Trophoblast cell (in vitro differentiated cells and primary cell): ENCODE measurements around the gene LILRB5.
"Not testable (repeated sequence)": the region's sequence is repeated elsewhere in the genome, so short reads cannot be mapped to it uniquely, and the experiment has no call there.

Experiments used
- DNase-seq, 2 donors: peaks; one replicate each; pipeline ENCODE4 v3.0.0-alpha.2; 2016
- H2AFZ ChIP-seq: 2 replicates; pipeline ENCODE4 v1.6.1; 2013; ENCODE audit warnings: low read length, moderate library complexity, mild to moderate bottlenecking; ENCODE audit not compliant: insufficient read depth, poor library complexity
- H2AK5ac ChIP-seq: 2 replicates; pipeline ENCODE4 v1.6.1; 2013; ENCODE audit warnings: mild to moderate bottlenecking, low read length
- H2BK120ac ChIP-seq: 2 replicates; pipeline ENCODE4 v1.6.1; 2013; ENCODE audit warnings: low read length, mild to moderate bottlenecking, moderate library complexity; ENCODE audit not compliant: insufficient read depth, poor library complexity
- H2BK12ac ChIP-seq: 2 replicates; pipeline ENCODE4 v1.6.1; 2013; ENCODE audit warnings: mild to moderate bottlenecking, low read length, moderate library complexity
- H2BK5ac ChIP-seq: 2 replicates; pipeline ENCODE4 v1.6.1; 2013; ENCODE audit warnings: low read length, low read depth, moderate library complexity, mild to moderate bottlenecking; ENCODE audit not compliant: poor library complexity
- H3K14ac ChIP-seq: 2 replicates; pipeline ENCODE4 v1.6.1; 2013; ENCODE audit warnings: mild to moderate bottlenecking, low read length
- H3K18ac ChIP-seq: 2 replicates; pipeline ENCODE4 v1.6.1; 2013; ENCODE audit warnings: mild to moderate bottlenecking, low read length
- H3K23ac ChIP-seq: 2 replicates; pipeline ENCODE4 v1.6.1; 2013; ENCODE audit warnings: low read length
- H3K27ac ChIP-seq: 2 replicates; pipeline ENCODE4 v1.5.1; 2013; ENCODE audit warnings: low read depth, mild to moderate bottlenecking, inconsistent platforms, low read length, moderate library complexity
- H3K27me3 ChIP-seq: 2 replicates; pipeline ENCODE4 v1.6.1; 2013; ENCODE audit warnings: inconsistent platforms, mild to moderate bottlenecking, low read length, moderate library complexity; ENCODE audit not compliant: insufficient read depth
- H3K36me3 ChIP-seq, 2 experiments: 1 replicate in 1 of 2; 2 replicates in 1 of 2; pipeline ENCODE4 v1.6.1; 2013; ENCODE audit warnings: low read length in 2 of 2, mild to moderate bottlenecking in 2 of 2, moderate library complexity in 1 of 2; ENCODE audit not compliant: insufficient read depth in 2 of 2, control insufficient read depth in 1 of 2
- H3K4ac ChIP-seq: 2 replicates; pipeline ENCODE4 v1.6.1; 2013; ENCODE audit warnings: low read depth, mild to moderate bottlenecking, low read length, moderate library complexity
- H3K4me1 ChIP-seq, 2 experiments: 1 replicate in 1 of 2; 2 replicates in 1 of 2; pipeline ENCODE4 v1.6.1; 2013; ENCODE audit warnings: low read length in 2 of 2, mild to moderate bottlenecking in 2 of 2, moderate library complexity in 1 of 2; ENCODE audit not compliant: insufficient read depth in 2 of 2, control insufficient read depth in 1 of 2
- H3K4me2 ChIP-seq: 2 replicates; pipeline ENCODE4 v1.6.1; 2013; ENCODE audit warnings: inconsistent platforms, mild to moderate bottlenecking, low read length, moderate library complexity
- H3K4me3 ChIP-seq: 2 replicates; pipeline ENCODE4 v1.5.1; 2013; ENCODE audit warnings: mild to moderate bottlenecking, low read depth, low read length, inconsistent platforms
- H3K79me1 ChIP-seq: one replicate; pipeline ENCODE4 v1.6.1; 2013; ENCODE audit warnings: low read length
- H3K79me2 ChIP-seq: 2 replicates; pipeline ENCODE4 v1.6.1; 2013; ENCODE audit warnings: low read length, mild to moderate bottlenecking; ENCODE audit not compliant: control insufficient read depth, insufficient read depth, poor library complexity
- H3K9ac ChIP-seq: 2 replicates; pipeline ENCODE4 v1.6.1; 2013; ENCODE audit warnings: mild to moderate bottlenecking, low read length
- H3K9me3 ChIP-seq: 2 replicates; pipeline ENCODE4 v1.6.1; 2013; ENCODE audit warnings: low read depth, mild to moderate bottlenecking, control low read depth, inconsistent platforms, low read length; ENCODE audit not compliant: insufficient read depth
- H4K12ac ChIP-seq: 2 replicates; pipeline ENCODE4 v1.6.1; 2013; ENCODE audit warnings: low read depth, mild to moderate bottlenecking, low read length, moderate library complexity
- H4K8ac ChIP-seq: 2 replicates; pipeline ENCODE4 v1.6.1; 2013; ENCODE audit warnings: low read depth, mild to moderate bottlenecking, low read length, moderate library complexity
- H4K91ac ChIP-seq: one replicate; pipeline ENCODE4 v1.6.1; 2013; ENCODE audit warnings: low read depth, mild to moderate bottlenecking, low read length, moderate library complexity
- WGBS: extraction: QIAGEN DNeasy Blood & Tissue Kit; methylation state at CpG from one replicate; pipeline ENCODE4 v1.1.7; 2013; ENCODE audit warnings: missing lambda C conversion rate; ENCODE audit not compliant: insufficient read length, insufficient coverage; ENCODE audit errors: extremely low coverage; 5-methylcytosine and 5-hydroxymethylcytosine counted together

LILRB5 gene

DNA sequence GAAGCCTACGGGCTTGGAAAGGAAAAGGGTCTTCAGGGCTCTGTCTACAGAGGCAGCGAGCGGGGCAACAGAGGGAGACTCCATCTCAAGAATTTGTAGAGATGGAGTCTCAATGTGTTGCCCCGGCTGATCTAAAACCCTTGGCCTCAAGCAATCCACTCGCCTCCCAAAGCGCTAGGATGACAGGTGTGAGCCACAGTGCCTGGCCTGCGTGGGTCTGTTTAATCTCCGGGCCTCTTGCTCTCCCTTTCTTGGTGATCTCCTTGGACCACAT lies 48.4 kb downstream of the LILRB5 start:
- H3K27ac ChIP-seq, result no peak overlapping the region

DNA sequence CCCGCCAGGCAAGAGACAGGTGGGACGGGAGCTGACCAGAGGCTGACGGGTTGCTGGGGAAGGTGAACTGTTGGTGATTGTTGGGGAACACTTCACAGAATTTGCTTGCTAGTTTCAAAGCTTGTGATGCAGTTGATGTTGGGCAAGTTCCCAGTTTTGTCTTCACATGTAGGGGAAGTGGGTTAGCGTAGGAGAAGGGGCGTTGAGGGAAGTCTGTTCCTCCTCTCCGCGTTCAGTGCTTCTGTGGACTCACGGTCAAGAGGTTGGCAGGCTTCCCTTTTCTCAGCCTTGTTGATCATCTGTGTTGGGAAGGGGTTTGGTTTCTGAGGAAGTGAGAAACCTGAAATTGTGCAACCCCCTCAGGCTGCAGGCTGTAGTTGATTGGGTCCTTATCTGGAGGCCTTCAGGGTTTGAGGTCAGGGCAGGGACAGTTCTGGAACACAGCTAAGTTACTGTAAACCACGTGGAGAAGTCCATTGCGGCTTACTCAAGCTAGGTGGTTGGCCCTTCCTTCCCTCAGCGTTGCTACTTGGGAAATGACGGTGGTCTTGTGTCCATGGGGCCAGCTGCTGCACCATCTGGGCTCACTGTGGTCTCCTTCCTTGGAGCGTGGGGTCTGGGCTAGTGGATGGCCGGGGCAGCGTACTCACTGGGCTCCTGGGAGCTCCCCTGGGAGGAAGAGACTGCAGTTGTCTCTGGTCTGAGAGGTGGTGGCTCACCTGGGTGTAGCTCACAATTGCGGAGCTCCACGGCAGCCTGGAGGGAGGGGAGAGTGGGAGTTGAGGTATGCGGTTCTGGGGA lies 48.9 kb downstream of the LILRB5 start:
- Histone ChIP-seq H3K14ac (no peak overlapping the region), H2BK5ac (no peak overlapping the region), H3K4me2 (no peak overlapping the region), H3K36me3 (peaks cover 50 to 71% of the 10 kb centered on the region in 2 experiments), H3K18ac (no peak overlapping the region), H2AFZ (peak overlapping the region; percentile 23), H2BK120ac (peak overlapping the region; percentile 19), H3K4me1 (peaks cover 15 to 21% of the 10 kb centered on the region in 2 experiments), H3K4me3 (no peak overlapping the region), H4K12ac (no peak overlapping the region), H4K8ac (no peak overlapping the region), H3K4ac (no peak overlapping the region), H2BK12ac (no peak overlapping the region), H4K91ac (no peak overlapping the region), H3K79me1 (no peaks in the 10 kb centered on the region), H3K27me3 (no peaks in the 10 kb centered on the region), H3K9ac (no peak overlapping the region), H3K9me3 (no peaks in the 10 kb centered on the region), H2AK5ac (no peak overlapping the region), H3K23ac (no peak overlapping the region), H3K27ac (no peak overlapping the region), H3K79me2 (peaks cover 2% of the 10 kb centered on the region)
- peak; percentile 74 to 82 for DNase-seq
- no CpG with 5 or more reads among the region's 18 CpGs for WGBS

More for the DNA sequence above, 48.4 kb downstream of the LILRB5 start:
- DNase-seq, result peak in 1 of 2 donors; percentile 32
- Histone ChIP-seq H3K14ac (no peak overlapping the region), H3K36me3 (peaks cover 45 to 65% of the 10 kb centered on the region in 2 experiments), H4K91ac (no peak overlapping the region), H3K79me2 (peaks cover 2% of the 10 kb centered on the region), H2AK5ac (no peak overlapping the region), H3K23ac (no peak overlapping the region), H3K4me1 (peaks cover 13 to 21% of the 10 kb centered on the region in 2 experiments), H3K27me3 (no peaks in the 10 kb centered on the region), H3K4me2 (no peak overlapping the region), H3K4ac (no peak overlapping the region), H3K9ac (no peak overlapping the region), H2BK12ac (no peak overlapping the region), H4K12ac (no peak overlapping the region), H2AFZ (peak overlapping the region; percentile 23), H3K9me3 (no peaks in the 10 kb centered on the region), H2BK5ac (no peak overlapping the region), H4K8ac (no peak overlapping the region), H3K4me3 (no peak overlapping the region), H3K18ac (no peak overlapping the region), H2BK120ac (no peak overlapping the region), H3K79me1 (no peaks in the 10 kb centered on the region)
- no CpG with 5 or more reads among the region's 8 CpGs for WGBS

DNA sequence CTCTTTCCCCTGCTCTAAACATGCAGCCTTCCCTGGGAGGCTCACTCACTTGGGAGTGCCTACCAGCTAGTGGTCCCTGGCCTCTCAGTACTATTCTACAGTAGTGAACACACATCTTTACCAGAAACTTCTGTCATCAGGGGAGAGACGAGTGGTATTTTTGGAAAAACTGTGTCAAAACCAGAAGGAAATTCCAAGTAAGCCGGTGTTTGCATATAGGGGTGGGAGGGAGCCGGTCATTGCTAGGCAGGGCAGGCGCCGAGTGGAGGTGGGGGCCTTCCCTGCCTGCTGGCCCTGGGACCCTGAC lies 49.4 kb downstream of the LILRB5 start:
- WGBS, result no CpG with 5 or more reads among the region's 5 CpGs
- peaks cover 7% of the 10 kb centered on the region for H3K79me2 ChIP-seq
- H4K12ac ChIP-seq, result no peak overlapping the region
- no peak overlapping the region for H4K8ac ChIP-seq
- no peak overlapping the region for H3K4me3 ChIP-seq
- H3K23ac ChIP-seq, result no peak overlapping the region
- no peak overlapping the region for H2BK5ac ChIP-seq
- DNase-seq, result peak; percentile 28 to 36
- H3K27ac ChIP-seq, result no peak overlapping the region
- H2AFZ ChIP-seq, result no peak overlapping the region
- H3K9ac ChIP-seq, result no peak overlapping the region
- H3K9me3 ChIP-seq, result no peaks in the 10 kb centered on the region
- no peaks in the 10 kb centered on the region for H3K79me1 ChIP-seq
- H3K4me2 ChIP-seq, result no peak overlapping the region
- no peak overlapping the region for H2BK120ac ChIP-seq
- H3K14ac ChIP-seq, result no peak overlapping the region
- no peak overlapping the region for H2BK12ac ChIP-seq
- H3K27me3 ChIP-seq, result no peaks in the 10 kb centered on the region
- H3K36me3 ChIP-seq, result peaks cover 53 to 76% of the 10 kb centered on the region in 2 experiments
- H3K4ac ChIP-seq, result no peak overlapping the region
- no peak overlapping the region for H2AK5ac ChIP-seq
- H3K18ac ChIP-seq, result no peak overlapping the region
- peaks cover 17 to 25% of the 10 kb centered on the region in 2 experiments for H3K4me1 ChIP-seq
- H4K91ac ChIP-seq, result no peak overlapping the region

DNA sequence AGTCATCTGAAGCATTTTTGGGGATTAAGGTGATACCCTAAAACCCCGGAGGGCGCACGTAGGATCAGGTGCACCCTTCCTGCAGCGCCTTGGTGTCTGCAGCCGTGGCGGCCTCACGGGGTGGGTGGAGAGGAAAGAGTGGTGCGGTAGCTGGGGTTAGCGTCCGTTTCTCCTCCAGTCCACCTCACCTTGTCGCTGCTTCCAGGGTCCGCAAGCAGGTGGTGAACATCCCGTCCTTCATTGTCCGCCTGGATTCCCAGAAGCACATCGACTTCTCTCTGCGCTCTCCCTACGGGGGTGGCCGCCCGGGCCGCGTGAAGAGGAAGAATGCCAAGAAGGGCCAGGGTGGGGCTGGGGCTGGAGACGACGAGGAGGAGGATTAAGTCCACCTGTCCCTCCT lies 49.9 kb downstream of the LILRB5 start:
- no CpG with 5 or more reads among the region's 23 CpGs for WGBS
- not testable (repeated sequence) for H2BK12ac ChIP-seq, H2BK5ac ChIP-seq

More for the DNA sequence above, 49.9 kb downstream of the LILRB5 start:
- not testable (repeated sequence) for H3K23ac ChIP-seq, H4K91ac ChIP-seq, H3K4ac ChIP-seq, H3K79me2 ChIP-seq, H3K4me3 ChIP-seq, H4K12ac ChIP-seq, H3K79me1 ChIP-seq, H4K8ac ChIP-seq, DNase-seq, H2AK5ac ChIP-seq, H3K4me2 ChIP-seq, H3K14ac ChIP-seq, H3K9me3 ChIP-seq, H3K18ac ChIP-seq, H3K27me3 ChIP-seq, H2BK120ac ChIP-seq, H3K9ac ChIP-seq, H2AFZ ChIP-seq, H3K27ac ChIP-seq
- H3K36me3 ChIP-seq, result peaks cover 54 to 81% of the 10 kb centered on the region in 2 experiments
- peaks cover 19 to 27% of the 10 kb centered on the region in 2 experiments for H3K4me1 ChIP-seq
